Dendritic cell treated with granulocyte-macrophage colony-stimulating factor and Interleukin-4, amounts not matched to agents 40 ng/mL and 50 ng/mL, for 4 days (primary cell): Measurements from ENCODE around the gene CEP120.

Experiments used
- H3K27ac Mint-ChIP-seq: one replicate; pipeline ENCODE4 v1.8.0; 2022; ENCODE audit warnings: mild to moderate bottlenecking, mixed read lengths
- H3K27me3 Mint-ChIP-seq: one replicate; pipeline ENCODE4 v1.8.0; 2022; ENCODE audit warnings: mild to moderate bottlenecking, mixed read lengths
- H3K36me3 Mint-ChIP-seq: one replicate; pipeline ENCODE4 v1.8.0; 2022; ENCODE audit warnings: low read depth, mixed read lengths
- H3K4me1 Mint-ChIP-seq: one replicate; pipeline ENCODE4 v1.8.0; 2022; ENCODE audit warnings: low read depth, mixed read lengths
- H3K4me3 Mint-ChIP-seq: one replicate; pipeline ENCODE4 v1.8.0; 2022; ENCODE audit warnings: mild to moderate bottlenecking, moderate library complexity, mixed read lengths
- H3K9me3 Mint-ChIP-seq: one replicate; pipeline ENCODE4 v1.8.0; 2022; ENCODE audit warnings: mixed read lengths
- intact Hi-C: fragments of 100-400 bp; cut with micrococcal nuclease; formaldehyde crosslinking; loops from one replicate; pipeline ENCODE4 v1.15.0; 2022

Gene CEP120

GRCh38 chr5:123391009-123391408 is 32.2 kb downstream of the CEP120 start:
- no peaks in the 10 kb centered on the region for H3K4me1 Mint-ChIP-seq
- no peaks in the 10 kb centered on the region for H3K9me3 Mint-ChIP-seq
- no peak overlapping the region for H3K27ac Mint-ChIP-seq
- H3K27me3 Mint-ChIP-seq, result no peaks in the 10 kb centered on the region
- H3K36me3 Mint-ChIP-seq, result peaks cover 59% of the 10 kb centered on the region
- intact Hi-C loops, result loop anchor here (10.0 kb wide), 1 partner anchor 566 kb away; no protein-coding TSS in a partner anchor
- no peak overlapping the region for H3K4me3 Mint-ChIP-seq

- H3K27me3 Mint-ChIP-seq, result no peaks in the 10 kb centered on the region
- no peak overlapping the region for H3K4me3 Mint-ChIP-seq
- no peak overlapping the region for H3K27ac Mint-ChIP-seq
- H3K9me3 Mint-ChIP-seq, result no peaks in the 10 kb centered on the region
- intact Hi-C loops, result loop anchor here (10.0 kb wide), 1 partner anchor 565 kb away; no protein-coding TSS in a partner anchor
- H3K36me3 Mint-ChIP-seq, result peaks cover 60% of the 10 kb centered on the region
- H3K4me1 Mint-ChIP-seq, result no peaks in the 10 kb centered on the region
These were observed 33.4 kb downstream of the CEP120 start for GRCh38 chr5:123389794-123390193.

DNA sequence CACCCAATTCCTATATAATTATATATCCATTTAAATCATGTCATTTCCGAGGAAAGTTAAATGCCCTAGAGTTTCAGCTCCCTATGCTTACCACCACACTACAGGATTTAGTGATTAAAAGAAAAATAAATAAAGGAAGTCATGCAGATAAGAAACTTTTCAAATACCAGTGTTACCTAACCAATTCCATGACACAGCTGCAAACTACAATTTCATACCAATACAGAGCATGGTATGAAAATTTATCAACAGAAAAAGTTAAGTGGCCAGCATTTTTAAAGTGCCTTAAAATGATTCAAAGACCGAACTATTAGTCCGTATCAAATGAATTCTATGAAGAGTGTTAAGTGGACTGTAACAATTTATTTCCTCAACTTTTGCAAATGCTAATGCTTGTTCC is 35.9 kb downstream of the CEP120 start:
- intact Hi-C loops, result no loop called here
- Mint-ChIP-seq H3K9me3 (no peaks in the 10 kb centered on the region), H3K4me3 (no peak overlapping the region), H3K4me1 (no peaks in the 10 kb centered on the region), H3K27ac (no peak overlapping the region), H3K27me3 (no peaks in the 10 kb centered on the region), H3K36me3 (peaks cover 57% of the 10 kb centered on the region)

GRCh38 chr5:123382252-123382651 is 41.0 kb downstream of the CEP120 start:
- Mint-ChIP-seq H3K9me3 (no peaks in the 10 kb centered on the region), H3K36me3 (peaks cover 63% of the 10 kb centered on the region), H3K27me3 (no peaks in the 10 kb centered on the region), H3K27ac (no peak overlapping the region), H3K4me3 (no peak overlapping the region), H3K4me1 (no peaks in the 10 kb centered on the region)
- intact Hi-C loops, result no loop called here

DNA sequence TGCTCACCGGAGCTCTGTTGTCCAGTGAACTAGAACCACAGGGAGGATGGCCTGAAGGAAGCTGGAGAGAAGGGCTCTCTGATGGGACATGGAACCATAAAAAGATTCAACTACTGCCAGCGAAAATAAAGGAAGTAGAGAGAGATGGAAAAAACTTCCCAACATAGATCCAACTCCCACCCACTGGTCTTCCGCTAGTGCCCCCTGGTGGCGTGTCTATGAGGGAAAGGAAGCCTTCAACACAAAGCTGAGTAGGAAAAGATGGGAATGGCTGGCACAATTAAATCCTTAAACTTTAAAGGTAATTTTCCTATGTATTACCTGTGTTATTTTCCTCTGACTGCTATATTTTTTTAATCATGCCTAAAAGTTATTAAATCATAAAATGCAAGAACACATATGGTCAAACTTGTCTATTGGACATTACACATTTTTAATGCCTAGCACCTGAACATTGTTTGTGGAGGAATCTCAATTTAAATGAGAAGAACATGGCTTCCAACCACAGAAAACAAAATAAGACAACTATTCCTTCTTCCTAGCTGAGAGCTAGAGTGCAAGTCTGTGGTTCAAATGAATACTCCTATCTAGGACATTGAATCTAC is 51.5 kb downstream of the CEP120 start:
- no peaks in the 10 kb centered on the region for H3K27me3 Mint-ChIP-seq
- H3K36me3 Mint-ChIP-seq, result peaks cover 79% of the 10 kb centered on the region
- H3K9me3 Mint-ChIP-seq, result no peaks in the 10 kb centered on the region
- H3K27ac Mint-ChIP-seq, result no peak overlapping the region
- intact Hi-C loops, result loop anchor here (2.0 kb wide), 1 partner anchor 855 kb away; no protein-coding TSS in a partner anchor
- no peak overlapping the region for H3K4me3 Mint-ChIP-seq
- no peaks in the 10 kb centered on the region for H3K4me1 Mint-ChIP-seq

GRCh38 chr5:123369371-123369968 is 53.7 kb downstream of the CEP120 start:
- Mint-ChIP-seq H3K36me3 (peaks cover 64% of the 10 kb centered on the region), H3K27me3 (no peaks in the 10 kb centered on the region)

GRCh38 chr5:123367739-123368138 is 55.5 kb downstream of the CEP120 start:
- H3K27me3 Mint-ChIP-seq, result no peaks in the 10 kb centered on the region
- peaks cover 56% of the 10 kb centered on the region for H3K36me3 Mint-ChIP-seq
- H3K9me3 Mint-ChIP-seq, result no peaks in the 10 kb centered on the region
- H3K4me3 Mint-ChIP-seq, result no peak overlapping the region
- no peak overlapping the region for H3K27ac Mint-ChIP-seq
- intact Hi-C loops, result loop anchor here (5.0 to 10.0 kb wide), 2 partner anchors 470 to 1173 kb away; no protein-coding TSS in a partner anchor
- H3K4me1 Mint-ChIP-seq, result no peaks in the 10 kb centered on the region

More at GRCh38 chr5:123369371-123369968, 53.7 kb downstream of the CEP120 start:
- intact Hi-C loops, result loop anchor here (5.0 to 10.0 kb wide), 2 partner anchors 472 to 1175 kb away; no protein-coding TSS in a partner anchor
- H3K4me1 Mint-ChIP-seq, result no peaks in the 10 kb centered on the region
- no peaks in the 10 kb centered on the region for H3K9me3 Mint-ChIP-seq
- H3K27ac Mint-ChIP-seq, result peak overlapping the region; percentile 27
- no peak overlapping the region for H3K4me3 Mint-ChIP-seq

DNA sequence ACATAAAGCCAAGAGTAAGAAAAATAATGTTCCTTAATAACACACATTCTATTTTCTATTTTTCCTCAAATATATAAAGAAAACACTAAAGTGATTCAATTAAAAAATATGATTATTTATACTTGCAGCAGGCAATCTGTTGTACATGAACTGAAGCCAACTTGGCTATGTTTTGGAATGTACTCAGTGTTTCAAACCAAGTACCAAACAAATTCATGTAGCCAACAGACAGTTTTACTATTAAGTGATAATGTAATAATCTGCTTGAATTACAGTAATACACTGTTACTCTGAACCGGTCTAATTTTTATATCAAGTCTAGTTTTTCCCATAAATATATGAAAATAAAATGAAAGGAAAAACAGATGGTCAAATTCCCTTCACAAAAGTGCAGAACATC is 58.0 kb downstream of the CEP120 start:
- H3K27me3 Mint-ChIP-seq, result no peaks in the 10 kb centered on the region
- peaks cover 54% of the 10 kb centered on the region for H3K36me3 Mint-ChIP-seq
- no peaks in the 10 kb centered on the region for H3K9me3 Mint-ChIP-seq
- intact Hi-C loops, result loop anchor here (5.0 to 10.0 kb wide), 2 partner anchors 468 to 1170 kb away; no protein-coding TSS in a partner anchor
- no peaks in the 10 kb centered on the region for H3K4me1 Mint-ChIP-seq
- no peak overlapping the region for H3K27ac Mint-ChIP-seq
- H3K4me3 Mint-ChIP-seq, result no peak overlapping the region

DNA sequence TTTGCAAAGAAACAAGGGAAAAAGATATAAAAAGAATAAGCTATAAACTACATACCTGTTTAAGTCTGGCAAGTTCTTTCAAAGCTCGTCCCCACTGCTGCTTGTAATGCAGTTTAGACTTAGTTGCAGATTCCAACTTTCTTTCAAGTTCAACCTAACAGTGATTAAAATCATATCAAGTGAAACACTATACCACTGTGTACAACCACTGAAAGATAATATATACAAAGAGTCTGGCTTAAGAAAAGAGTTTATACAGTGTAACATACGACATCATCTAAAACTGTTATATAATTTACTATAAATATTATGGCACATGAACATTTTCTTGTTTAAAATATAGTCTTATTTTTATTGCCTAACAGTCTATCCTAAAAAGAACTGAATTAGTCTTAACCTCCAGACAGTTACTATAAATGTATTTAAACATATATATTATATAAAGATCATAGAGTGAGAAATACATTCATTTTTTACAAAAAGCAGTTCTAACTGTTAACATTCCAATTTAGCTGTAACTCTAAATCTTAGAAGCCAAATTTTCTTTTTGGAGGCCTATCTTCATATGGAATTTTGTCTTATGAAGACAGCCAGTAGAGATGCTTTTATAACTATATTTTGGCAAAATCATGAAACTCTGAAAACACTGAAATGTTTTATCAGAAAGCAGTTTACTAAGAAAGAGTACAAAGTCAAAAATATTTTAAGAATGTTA is 58.6 kb downstream of the CEP120 start:
- intact Hi-C loops, result loop anchor here (5.0 to 10.0 kb wide), 2 partner anchors 467 to 1170 kb away; no protein-coding TSS in a partner anchor
- no peak overlapping the region for H3K27ac Mint-ChIP-seq
- H3K27me3 Mint-ChIP-seq, result no peaks in the 10 kb centered on the region
- no peaks in the 10 kb centered on the region for H3K9me3 Mint-ChIP-seq
- H3K4me1 Mint-ChIP-seq, result no peaks in the 10 kb centered on the region
- peaks cover 48% of the 10 kb centered on the region for H3K36me3 Mint-ChIP-seq
- H3K4me3 Mint-ChIP-seq, result no peak overlapping the region

GRCh38 chr5:123360910-123361309 is 62.3 kb downstream of the CEP120 start:
- intact Hi-C loops, result loop anchor here (10.0 kb wide), 1 partner anchor 1166 kb away; no protein-coding TSS in a partner anchor
- Mint-ChIP-seq H3K36me3 (peaks cover 55% of the 10 kb centered on the region), H3K27me3 (no peaks in the 10 kb centered on the region), H3K27ac (no peak overlapping the region), H3K4me1 (no peaks in the 10 kb centered on the region), H3K4me3 (no peak overlapping the region), H3K9me3 (peaks cover 17% of the 10 kb centered on the region)

DNA sequence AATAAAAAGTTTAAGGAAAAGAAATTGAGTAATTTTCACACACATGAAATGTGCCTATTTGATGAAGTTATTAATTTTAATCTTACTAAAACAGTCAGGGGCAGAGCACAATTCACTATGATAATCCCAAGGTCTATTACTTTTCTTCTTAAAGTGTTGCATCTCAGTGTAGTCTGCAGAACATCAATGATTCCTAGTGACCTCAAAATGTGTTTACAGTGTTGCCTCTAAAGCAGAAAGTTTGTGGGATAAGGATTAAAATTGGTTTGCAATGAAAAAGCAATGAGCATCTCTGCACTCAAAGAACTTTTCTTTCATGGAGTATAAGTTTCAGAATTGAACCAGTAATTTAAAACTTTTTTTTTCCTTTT is 63.0 kb downstream of the CEP120 start:
- peaks cover 17% of the 10 kb centered on the region for H3K9me3 Mint-ChIP-seq
- H3K4me3 Mint-ChIP-seq, result no peak overlapping the region
- H3K4me1 Mint-ChIP-seq, result no peaks in the 10 kb centered on the region
- H3K27me3 Mint-ChIP-seq, result no peaks in the 10 kb centered on the region
- H3K36me3 Mint-ChIP-seq, result peaks cover 56% of the 10 kb centered on the region
- H3K27ac Mint-ChIP-seq, result no peak overlapping the region
- intact Hi-C loops, result loop anchor here (10.0 kb wide), 1 partner anchor 1165 kb away; no protein-coding TSS in a partner anchor

DNA sequence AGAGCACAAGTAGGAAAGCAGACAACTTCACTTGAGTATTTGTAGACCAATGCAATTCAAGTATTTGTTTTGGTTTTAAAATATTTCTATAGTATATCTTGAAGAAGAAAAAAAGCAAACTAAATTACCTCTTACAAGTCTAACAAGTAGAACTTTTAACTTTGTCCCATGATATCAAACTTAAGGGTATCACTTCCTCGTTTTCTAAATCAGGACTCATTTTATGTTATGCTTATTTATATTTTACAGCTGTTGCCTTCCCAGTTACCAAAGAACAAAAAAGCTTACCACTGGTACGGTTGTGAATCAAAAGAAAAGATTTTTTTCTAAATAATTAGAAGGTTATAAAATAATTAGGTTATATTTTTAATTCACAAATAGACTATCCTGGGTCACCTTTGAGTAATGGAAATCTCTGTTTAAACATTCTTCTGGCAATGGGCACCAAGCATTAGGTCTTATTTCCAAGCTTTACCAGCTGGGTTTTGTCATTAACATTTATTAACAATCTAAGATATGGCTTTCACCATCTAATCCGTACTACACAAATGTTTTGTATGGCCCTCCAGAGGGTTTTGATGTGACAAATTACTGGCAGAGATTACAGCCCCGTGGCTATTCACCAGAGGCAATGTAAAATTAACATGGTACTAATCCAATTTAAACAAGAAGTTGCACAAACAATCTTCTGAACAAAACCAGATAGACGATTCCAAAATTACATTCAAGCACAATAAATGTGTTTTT is 63.6 kb downstream of the CEP120 start:
- no peaks in the 10 kb centered on the region for H3K27me3 Mint-ChIP-seq
- no peaks in the 10 kb centered on the region for H3K4me1 Mint-ChIP-seq
- intact Hi-C loops, result loop anchor here (10.0 kb wide), 1 partner anchor 1165 kb away; no protein-coding TSS in a partner anchor
- peaks cover 17% of the 10 kb centered on the region for H3K9me3 Mint-ChIP-seq
- no peak overlapping the region for H3K4me3 Mint-ChIP-seq
- H3K27ac Mint-ChIP-seq, result no peak overlapping the region
- peaks cover 56% of the 10 kb centered on the region for H3K36me3 Mint-ChIP-seq

DNA sequence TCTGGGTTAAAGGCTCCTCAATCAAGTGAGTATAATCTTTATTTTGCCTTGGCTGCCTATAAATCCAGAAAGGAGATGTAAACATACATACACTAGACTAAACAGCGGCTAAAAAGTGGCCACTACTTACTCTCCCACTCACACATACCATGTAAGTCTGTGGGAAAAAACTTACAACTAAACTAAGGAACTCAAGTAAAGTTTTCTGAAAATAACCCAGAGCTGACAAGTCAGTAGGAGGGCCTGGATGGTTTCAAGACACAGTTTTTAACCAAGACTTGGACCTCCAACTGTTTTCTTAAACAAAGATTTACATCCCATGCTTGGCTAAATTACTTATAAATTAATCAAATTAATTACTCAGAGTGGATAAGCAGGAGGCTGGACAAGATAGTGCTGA is 64.5 kb downstream of the CEP120 start:
- Mint-ChIP-seq H3K9me3 (peaks cover 17% of the 10 kb centered on the region), H3K4me1 (peaks cover 3% of the 10 kb centered on the region), H3K27me3 (no peaks in the 10 kb centered on the region), H3K27ac (no peak overlapping the region), H3K36me3 (peaks cover 56% of the 10 kb centered on the region), H3K4me3 (no peak overlapping the region)
- intact Hi-C loops, result no loop called here
